Measurements from ENCODE around the gene RAB13. TPM values are rescaled to one million over a fixed set of nuclear protein-coding genes. Genes with fewer than 3 reads are reported as not detected.

Gene RAB13
- total and polyA plus RNA-seq, 2 of the 13 experiments (the other 11 are each of a cell fraction or from before 2014, with no cell fraction given), result 15.9 to 24.7 TPM

- TF ChIP-seq MBNL3 (CRISPR knock-in tag; conservative IDR thresholded peaks at IDR 0.05) (no peak), ZHX2 (IDR thresholded peaks at IDR 0.05; ENCODE audit: low read depth) (no peak), ZHX2 (CRISPR knock-in tag; IDR thresholded peaks at IDR 0.05; ENCODE audit: borderline replicate concordance) (no peak), RBFOX2 (IDR thresholded peaks at IDR 0.05; ENCODE audit: low read depth, low read length) (no peak), SP140L (CRISPR knock-in tag; IDR thresholded peaks at IDR 0.05; ENCODE audit: borderline replicate concordance) (no peak), ADNP (CRISPR knock-in tag; IDR thresholded peaks at IDR 0.05) (no peak), U2AF1 (optimal IDR thresholded peaks at IDR 0.05; ENCODE audit: low read depth, low read length) (no peak), ZFP36 (IDR thresholded peaks at IDR 0.05; ENCODE audit: borderline replicate concordance, low read depth, low read length, partially characterized antibody) (no peak), SOX6 (IDR thresholded peaks at IDR 0.05) (no peak), SOX6 (CRISPR knock-in tag; IDR thresholded peaks at IDR 0.05) (no peak), ZNF839 (CRISPR knock-in tag; IDR thresholded peaks at IDR 0.05; ENCODE audit: borderline replicate concordance) (no peak)
Observed at GRCh38 chr1:153968972-153969371, 17.2 kb downstream of the RAB13 start (continued).
